Neural progenitor cell (in vitro differentiated cells): ENCODE measurements around the gene GPRC5B. TPM values are rescaled to one million over a fixed set of nuclear protein-coding genes. Genes with fewer than 3 reads are reported as not detected.
A peak's percentile ranks its signal among the peaks of the same experiment; 100 is the strongest.

Experiments used
- DNase-seq: peaks from one replicate; pipeline ENCODE4 v3.0.0-alpha.2; 2016; ENCODE audit warnings: low spot score
- H2AFZ ChIP-seq: fragments of 200-600 bp; sonication (generic); replicated peaks from 2 replicates; pipeline ENCODE4 v1.6.1; 2016; ENCODE audit warnings: antibody characterized with exemption
- H3F3A ChIP-seq: fragments of 200-600 bp; sonication (generic); 2 replicates; pipeline ENCODE4 v1.6.1; 2016; ENCODE audit warnings: antibody characterized with exemption, low read depth
- H3K27ac ChIP-seq: fragments of 200-600 bp; sonication (generic); 2 replicates; pipeline ENCODE4 v1.5.1; 2016; ENCODE audit warnings: mild to moderate bottlenecking
- H3K27me3 ChIP-seq: fragments of 200-600 bp; sonication (generic); 2 replicates; pipeline ENCODE4 v1.6.1; 2016; ENCODE audit warnings: mild to moderate bottlenecking, moderate library complexity
- H3K36me3 ChIP-seq: fragments of 200-600 bp; sonication (generic); 2 replicates; pipeline ENCODE4 v1.5.1; 2016
- H3K4me1 ChIP-seq: fragments of 200-600 bp; sonication (generic); 2 replicates; pipeline ENCODE4 v1.6.1; 2016; ENCODE audit warnings: mixed run types
- H3K4me2 ChIP-seq: fragments of 200-600 bp; sonication (generic); 2 replicates; pipeline ENCODE4 v1.6.1; 2016
- H3K4me3 ChIP-seq: fragments of 200-600 bp; sonication (generic); 2 replicates; pipeline ENCODE4 v1.5.1; 2016
- H3K79me2 ChIP-seq: fragments of 200-600 bp; sonication (generic); 2 replicates; pipeline ENCODE4 v1.6.1; 2016; ENCODE audit warnings: low read depth
- H3K9ac ChIP-seq: fragments of 200-600 bp; sonication (generic); 2 replicates; pipeline ENCODE4 v1.6.1; 2016
- H3K9me3 ChIP-seq: fragments of 200-600 bp; sonication (generic); 2 replicates; pipeline ENCODE4 v1.5.1; 2016; ENCODE audit warnings: low read depth
- H4K20me1 ChIP-seq: fragments of 200-600 bp; sonication (generic); 2 replicates; pipeline ENCODE4 v1.6.1; 2016; ENCODE audit warnings: low read depth
- H3K27ac Mint-ChIP-seq: 3 replicates; pipeline ENCODE4 v1.8.0; 2021; ENCODE audit warnings: mixed read lengths
- H3K27me3 Mint-ChIP-seq: 2 replicates; pipeline ENCODE4 v1.8.0; 2022; ENCODE audit warnings: low read depth, mild to moderate bottlenecking, inconsistent platforms, moderate library complexity, mixed read lengths; ENCODE audit not compliant: insufficient read depth
- H3K36me3 Mint-ChIP-seq: 3 replicates; pipeline ENCODE4 v1.8.0; 2021; ENCODE audit warnings: mixed read lengths
- H3K4me1 Mint-ChIP-seq: 3 replicates; pipeline ENCODE4 v1.8.0; 2021; ENCODE audit warnings: mixed read lengths
- H3K4me3 Mint-ChIP-seq: 3 replicates; pipeline ENCODE4 v1.8.0; 2021; ENCODE audit warnings: mild to moderate bottlenecking, moderate library complexity, mixed read lengths
- H3K9me3 Mint-ChIP-seq: 3 replicates; pipeline ENCODE4 v1.8.0; 2020; ENCODE audit warnings: mixed read lengths
- EZH2 ChIP-seq: fragments of 200-600 bp; sonication (generic); IDR thresholded peaks from 2 replicates; pipeline ENCODE4 v1.6.1; 2017; ENCODE audit warnings: antibody characterized with exemption, mild to moderate bottlenecking, moderate library complexity
- EZH2phosphoT487 ChIP-seq: fragments of 200-600 bp; sonication (generic); IDR thresholded peaks from 2 replicates; pipeline ENCODE4 v1.6.1; 2017; ENCODE audit warnings: antibody characterized with exemption
- total RNA-seq: library from RNA; depleted of rRNA; stranded (reverse); fragments of >200 nt; gene quantifications from 2 replicates; pipeline ENCODE4 v1.2.3, GENCODE V29; 2015; ENCODE audit warnings: low replicate concordance
- TF ChIP-seq, protein P1 (sequence below): fragments of 200-600 bp; sonication (generic); IDR thresholded peaks from 2 replicates; pipeline ENCODE4 v1.5.1; 2017; ENCODE audit warnings: antibody characterized with exemption, mild to moderate bottlenecking

The GPRC5B gene
- total RNA-seq, 1 donor from 2014 or later = 21.1 TPM

- H3K27ac Mint-ChIP-seq = no peak overlapping the region
- no peak overlapping the region for H3K9ac ChIP-seq
These were observed 12.9 kb downstream of the GPRC5B start for GRCh38 chr16:19871721-19872120.

DNA sequence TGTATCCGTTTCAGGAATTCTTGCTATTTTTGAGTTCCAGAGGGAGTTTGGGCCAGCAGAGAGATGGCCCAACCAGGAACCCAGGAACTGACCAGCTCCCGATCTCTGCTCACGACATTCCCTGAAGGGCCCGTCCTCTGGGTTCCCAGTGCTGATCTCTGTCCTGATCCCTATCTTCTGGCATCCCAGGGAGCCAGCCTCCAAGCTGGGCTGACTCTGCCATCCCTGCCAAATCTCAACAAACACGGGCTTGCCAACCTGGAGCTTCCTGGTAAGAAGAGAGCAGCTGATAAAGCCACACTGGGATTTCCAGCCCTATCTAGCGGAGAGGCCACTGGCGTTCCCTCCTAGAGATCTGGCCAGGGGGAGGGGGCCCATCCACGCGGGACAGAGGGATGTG is 16.2 kb downstream of the GPRC5B start:
- H4K20me1 ChIP-seq = peaks cover 4% of the 10 kb centered on the region
- TF ChIP-seq EZH2 (no peak), EZH2phosphoT487 (no peak)
- peaks cover 95% of the 10 kb centered on the region for H3K79me2 ChIP-seq
- Mint-ChIP-seq H3K9me3 (no peaks in the 10 kb centered on the region), H3K36me3 (peaks cover 45% of the 10 kb centered on the region), H3K4me1 (peaks cover 18% of the 10 kb centered on the region), H3K4me3 (no peak overlapping the region), H3K27me3 (peaks cover 4% of the 10 kb centered on the region), H3K27ac (no peak overlapping the region)
- H3F3A ChIP-seq = peaks cover 8% of the 10 kb centered on the region
- H3K9me3 ChIP-seq = no peaks in the 10 kb centered on the region
- H3K36me3 ChIP-seq = no peaks in the 10 kb centered on the region
- no peaks in the 10 kb centered on the region for H3K27me3 ChIP-seq
- no peak overlapping the region for H2AFZ ChIP-seq
- H3K4me1 ChIP-seq = no peaks in the 10 kb centered on the region
- H3K9ac ChIP-seq = no peak overlapping the region
- H3K4me3 ChIP-seq = no peak overlapping the region
- H3K4me2 ChIP-seq = no peak overlapping the region
- no peak overlapping the region for H3K27ac ChIP-seq
- DNase-seq = no peak

More at GRCh38 chr16:19871721-19872120, 12.9 kb downstream of the GPRC5B start:
- no peaks in the 10 kb centered on the region for H3K9me3 Mint-ChIP-seq
- H3K4me3 ChIP-seq = no peak overlapping the region
- H3K4me1 ChIP-seq = peaks cover 19% of the 10 kb centered on the region
- no peaks in the 10 kb centered on the region for H3K36me3 ChIP-seq
- TF ChIP-seq, protein P1, sequence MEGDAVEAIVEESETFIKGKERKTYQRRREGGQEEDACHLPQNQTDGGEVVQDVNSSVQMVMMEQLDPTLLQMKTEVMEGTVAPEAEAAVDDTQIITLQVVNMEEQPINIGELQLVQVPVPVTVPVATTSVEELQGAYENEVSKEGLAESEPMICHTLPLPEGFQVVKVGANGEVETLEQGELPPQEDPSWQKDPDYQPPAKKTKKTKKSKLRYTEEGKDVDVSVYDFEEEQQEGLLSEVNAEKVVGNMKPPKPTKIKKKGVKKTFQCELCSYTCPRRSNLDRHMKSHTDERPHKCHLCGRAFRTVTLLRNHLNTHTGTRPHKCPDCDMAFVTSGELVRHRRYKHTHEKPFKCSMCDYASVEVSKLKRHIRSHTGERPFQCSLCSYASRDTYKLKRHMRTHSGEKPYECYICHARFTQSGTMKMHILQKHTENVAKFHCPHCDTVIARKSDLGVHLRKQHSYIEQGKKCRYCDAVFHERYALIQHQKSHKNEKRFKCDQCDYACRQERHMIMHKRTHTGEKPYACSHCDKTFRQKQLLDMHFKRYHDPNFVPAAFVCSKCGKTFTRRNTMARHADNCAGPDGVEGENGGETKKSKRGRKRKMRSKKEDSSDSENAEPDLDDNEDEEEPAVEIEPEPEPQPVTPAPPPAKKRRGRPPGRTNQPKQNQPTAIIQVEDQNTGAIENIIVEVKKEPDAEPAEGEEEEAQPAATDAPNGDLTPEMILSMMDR = no peak
- no peak for TF ChIP-seq EZH2phosphoT487
- TF ChIP-seq EZH2 = no peak
- peaks cover 42% of the 10 kb centered on the region for H3K36me3 Mint-ChIP-seq
- H2AFZ ChIP-seq = no peak overlapping the region
- DNase-seq = no peak
- no peak overlapping the region for H3K4me2 ChIP-seq
- no peaks in the 10 kb centered on the region for H3K9me3 ChIP-seq
- H3K79me2 ChIP-seq = peaks cover 99% of the 10 kb centered on the region
- no peak overlapping the region for H3K27ac ChIP-seq
- H3K27me3 ChIP-seq = no peaks in the 10 kb centered on the region
- peaks cover 2% of the 10 kb centered on the region for H3K27me3 Mint-ChIP-seq
- H3K4me1 Mint-ChIP-seq = peaks cover 30% of the 10 kb centered on the region
- H3K4me3 Mint-ChIP-seq = no peak overlapping the region
- H4K20me1 ChIP-seq = peaks cover 27% of the 10 kb centered on the region
- H3F3A ChIP-seq = peaks cover 15% of the 10 kb centered on the region

- Mint-ChIP-seq H3K4me1 (peaks cover 50% of the 10 kb centered on the region), H3K27ac (peak overlapping the region; percentile 63), H3K4me3 (peak overlapping the region; percentile 15), H3K27me3 (peaks cover 4% of the 10 kb centered on the region), H3K9me3 (no peaks in the 10 kb centered on the region), H3K36me3 (peaks cover 26% of the 10 kb centered on the region)
- no peak overlapping the region for H2AFZ ChIP-seq
- no peaks in the 10 kb centered on the region for H3K36me3 ChIP-seq
- no peaks in the 10 kb centered on the region for H3K27me3 ChIP-seq
- TF ChIP-seq, protein P1 = no peak
- TF ChIP-seq EZH2phosphoT487 = no peak
- no peak for TF ChIP-seq EZH2
- H3K4me3 ChIP-seq = no peak overlapping the region
- DNase-seq = no peak
- H3K4me1 ChIP-seq = peaks cover 35% of the 10 kb centered on the region
- H3K27ac ChIP-seq = no peak overlapping the region
- no peak overlapping the region for H3K4me2 ChIP-seq
- peaks cover 46% of the 10 kb centered on the region for H3F3A ChIP-seq
- no peaks in the 10 kb centered on the region for H3K9me3 ChIP-seq
- peaks cover 4% of the 10 kb centered on the region for H4K20me1 ChIP-seq
- no peak overlapping the region for H3K9ac ChIP-seq
- H3K79me2 ChIP-seq = peaks cover 82% of the 10 kb centered on the region
These were observed 20.1 kb downstream of the GPRC5B start for GRCh38 chr16:19864566-19864965.

GRCh38 chr16:19863990-19864389 is 20.7 kb downstream of the GPRC5B start:
- Histone ChIP-seq H3K9ac (no peak overlapping the region), H3K4me3 (no peak overlapping the region), H3K79me2 (peaks cover 82% of the 10 kb centered on the region), H3K27ac (no peak overlapping the region), H3K4me2 (no peak overlapping the region), H3F3A (peaks cover 51% of the 10 kb centered on the region), H4K20me1 (peaks cover 4% of the 10 kb centered on the region), H3K36me3 (no peaks in the 10 kb centered on the region), H3K27me3 (no peaks in the 10 kb centered on the region), H3K4me1 (peaks cover 41% of the 10 kb centered on the region), H2AFZ (no peak overlapping the region), H3K9me3 (no peaks in the 10 kb centered on the region)
- no peak overlapping the region for H3K4me3 Mint-ChIP-seq
- peaks cover 56% of the 10 kb centered on the region for H3K4me1 Mint-ChIP-seq
- H3K9me3 Mint-ChIP-seq = no peaks in the 10 kb centered on the region
- H3K27me3 Mint-ChIP-seq = peaks cover 4% of the 10 kb centered on the region
- H3K27ac Mint-ChIP-seq = peak overlapping the region; percentile 63
- no peak for DNase-seq
- TF ChIP-seq, protein P1 = no peak
- TF ChIP-seq EZH2 = no peak
- no peak for TF ChIP-seq EZH2phosphoT487
- H3K36me3 Mint-ChIP-seq = peaks cover 29% of the 10 kb centered on the region
